Astrocyte (in vitro differentiated cells and primary cell): ENCODE results near the gene PSMC4.

Experiments used
- EZH2 ChIP-seq: IDR thresholded peaks from 2 replicates; pipeline ENCODE4 v1.6.1; 2012; ENCODE audit warnings: mild to moderate bottlenecking, low read length, inconsistent platforms; ENCODE audit not compliant: insufficient read depth
- TF ChIP-seq, protein P1 (sequence below): IDR thresholded peaks from 2 replicates; pipeline ENCODE4 v1.5.1; 2011; ENCODE audit warnings: low read depth, mild to moderate bottlenecking, inconsistent platforms, low read length, moderate library complexity; ENCODE audit not compliant: insufficient read depth

DNA sequence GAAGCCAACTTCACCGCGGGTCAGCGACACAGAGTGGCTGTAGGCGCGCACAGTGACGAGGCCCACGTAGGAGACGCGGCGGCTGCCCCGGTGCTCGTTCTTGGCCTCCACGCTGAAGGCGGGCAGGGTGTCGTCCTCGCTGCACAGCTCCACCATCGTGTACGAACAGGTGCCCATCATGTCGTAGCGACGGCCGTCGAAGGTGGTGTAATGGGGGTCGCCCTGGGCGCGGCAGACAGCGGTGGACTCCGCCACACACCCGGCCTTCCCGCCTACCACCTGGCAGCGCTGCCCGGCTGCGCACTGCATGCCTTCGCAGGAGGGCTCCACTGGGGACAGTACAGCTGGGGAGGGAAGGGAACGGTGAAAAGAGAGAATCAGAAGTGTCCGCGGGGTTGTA, 46.6 kb upstream of the PSMC4 start:
- TF ChIP-seq, protein P1, sequence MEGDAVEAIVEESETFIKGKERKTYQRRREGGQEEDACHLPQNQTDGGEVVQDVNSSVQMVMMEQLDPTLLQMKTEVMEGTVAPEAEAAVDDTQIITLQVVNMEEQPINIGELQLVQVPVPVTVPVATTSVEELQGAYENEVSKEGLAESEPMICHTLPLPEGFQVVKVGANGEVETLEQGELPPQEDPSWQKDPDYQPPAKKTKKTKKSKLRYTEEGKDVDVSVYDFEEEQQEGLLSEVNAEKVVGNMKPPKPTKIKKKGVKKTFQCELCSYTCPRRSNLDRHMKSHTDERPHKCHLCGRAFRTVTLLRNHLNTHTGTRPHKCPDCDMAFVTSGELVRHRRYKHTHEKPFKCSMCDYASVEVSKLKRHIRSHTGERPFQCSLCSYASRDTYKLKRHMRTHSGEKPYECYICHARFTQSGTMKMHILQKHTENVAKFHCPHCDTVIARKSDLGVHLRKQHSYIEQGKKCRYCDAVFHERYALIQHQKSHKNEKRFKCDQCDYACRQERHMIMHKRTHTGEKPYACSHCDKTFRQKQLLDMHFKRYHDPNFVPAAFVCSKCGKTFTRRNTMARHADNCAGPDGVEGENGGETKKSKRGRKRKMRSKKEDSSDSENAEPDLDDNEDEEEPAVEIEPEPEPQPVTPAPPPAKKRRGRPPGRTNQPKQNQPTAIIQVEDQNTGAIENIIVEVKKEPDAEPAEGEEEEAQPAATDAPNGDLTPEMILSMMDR, result no peak
- no peak for TF ChIP-seq EZH2
